Measurements from ENCODE around the gene NFKBIE.
A peak's percentile ranks its signal among the peaks of the same experiment; 100 is the strongest.

The NFKBIE gene

DNA sequence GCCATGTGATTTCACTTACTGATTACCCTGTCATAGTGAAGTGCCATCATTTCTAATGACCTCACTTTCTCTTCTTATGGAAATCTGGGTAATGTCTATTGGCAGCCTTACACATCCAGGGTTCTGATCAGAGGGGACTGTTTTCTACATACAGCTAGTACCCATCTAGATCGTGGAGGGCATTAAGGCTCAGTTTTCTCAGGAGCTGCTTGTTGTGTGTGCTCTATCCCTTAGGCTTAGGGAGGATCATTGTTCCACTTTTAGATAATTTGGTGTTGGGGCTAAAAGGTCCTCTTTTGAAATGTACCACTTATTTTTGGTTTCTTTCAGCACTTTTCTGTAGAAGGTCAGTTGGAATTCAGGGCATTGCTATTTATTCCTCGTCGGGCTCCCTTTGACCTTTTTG is 14.6 kb downstream of the NFKBIE start:
- Histone ChIP-seq H3K9me2 (ENCODE audit: low read depth, low read length) (no peaks in the 10 kb centered on the region), H2AFZ (ENCODE audit: low read length) (no peak overlapping the region), H3K27me3 (ENCODE audit: insufficient read depth, low read length) (no peaks in the 10 kb centered on the region), H4K20me1 (ENCODE audit: insufficient read depth, low read length) (no peaks in the 10 kb centered on the region), H3K9ac (ENCODE audit: low read length) (no peak overlapping the region), H3K9me3 (ENCODE audit: low read length) (no peaks in the 10 kb centered on the region), H3K79me2 (ENCODE audit: insufficient read depth, low read length) (peaks cover 22% of the 10 kb centered on the region), H3F3A (ENCODE audit: insufficient read depth, low read length) (peaks cover 28% of the 10 kb centered on the region), H3K4me2 (ENCODE audit: low read length) (no peak overlapping the region), H3K4me3 (ENCODE audit: low read depth, low read length, poor library complexity, severe bottlenecking) (no peak overlapping the region), H3K36me3 (ENCODE audit: insufficient read depth, low read length) (peaks cover 83% of the 10 kb centered on the region), H3K27ac (ENCODE audit: low read depth, low read length, poor library complexity, severe bottlenecking) (no peak overlapping the region), H3K4me1 (ENCODE audit: insufficient read depth, low read length, severe bottlenecking) (peaks cover 36% of the 10 kb centered on the region)
- TF ChIP-seq CTCF (IDR thresholded peaks at IDR 0.05; ENCODE audit: low read length) (no peak), EZH2 (IDR thresholded peaks at IDR 0.05; ENCODE audit: borderline replicate concordance, low read length) (no peak)

DNA sequence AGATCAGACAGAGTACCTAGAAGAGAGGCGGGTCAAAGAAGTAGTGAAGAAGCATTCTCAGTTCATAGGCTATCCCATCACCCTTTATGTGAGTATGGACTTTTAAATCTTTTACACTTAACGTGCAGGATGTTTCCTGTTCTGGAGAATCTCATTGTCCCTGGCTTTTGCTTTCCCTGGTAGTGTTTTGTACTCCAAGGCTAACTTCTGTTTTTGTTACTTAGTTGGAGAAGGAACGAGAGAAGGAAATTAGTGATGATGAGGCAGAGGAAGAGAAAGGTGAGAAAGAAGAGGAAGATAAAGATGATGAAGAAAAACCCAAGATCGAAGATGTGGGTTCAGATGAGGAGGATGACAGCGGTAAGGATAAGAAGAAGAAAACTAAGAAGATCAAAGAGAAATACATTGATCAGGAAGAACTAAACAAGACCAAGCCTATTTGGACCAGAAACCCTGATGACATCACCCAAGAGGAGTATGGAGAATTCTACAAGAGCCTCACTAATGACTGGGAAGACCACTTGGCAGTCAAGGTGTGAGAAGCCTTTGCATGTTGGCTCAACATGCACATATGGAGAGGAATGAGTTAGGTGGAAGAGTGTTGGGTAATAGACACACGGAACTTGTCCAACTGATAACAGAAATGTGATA is 15.2 kb downstream of the NFKBIE start:
- Histone ChIP-seq H2AFZ (ENCODE audit: low read length) (no peak overlapping the region), H3K27ac (ENCODE audit: low read depth, low read length, poor library complexity, severe bottlenecking) (no peak overlapping the region), H3K9me3 (ENCODE audit: low read length) (no peaks in the 10 kb centered on the region), H3K27me3 (ENCODE audit: insufficient read depth, low read length) (no peaks in the 10 kb centered on the region), H3K79me2 (ENCODE audit: insufficient read depth, low read length) (peaks cover 22% of the 10 kb centered on the region), H3K4me1 (ENCODE audit: insufficient read depth, low read length, severe bottlenecking) (peaks cover 33% of the 10 kb centered on the region), H3F3A (ENCODE audit: insufficient read depth, low read length) (peaks cover 24% of the 10 kb centered on the region; the same call in 1 of the 2 replicates), H3K4me2 (ENCODE audit: low read length) (no peak overlapping the region), H3K4me3 (ENCODE audit: low read depth, low read length, poor library complexity, severe bottlenecking) (no peak overlapping the region), H3K9ac (ENCODE audit: low read length) (no peak overlapping the region), H3K36me3 (ENCODE audit: insufficient read depth, low read length) (peaks cover 82% of the 10 kb centered on the region), H3K9me2 (ENCODE audit: low read depth, low read length) (no peaks in the 10 kb centered on the region), H4K20me1 (ENCODE audit: insufficient read depth, low read length) (no peaks in the 10 kb centered on the region)
- TF ChIP-seq CTCF (IDR thresholded peaks at IDR 0.05; ENCODE audit: low read length) (no peak), EZH2 (IDR thresholded peaks at IDR 0.05; ENCODE audit: borderline replicate concordance, low read length) (no peak)

- no peaks in the 10 kb centered on the region for H3K9me3 ChIP-seq (ENCODE audit: low read length)
These were observed 16.1 kb downstream of the NFKBIE start for GRCh38 chr6:44249082-44249748.

More at GRCh38 chr6:44249082-44249748, 16.1 kb downstream of the NFKBIE start:
- Histone ChIP-seq H3K27ac (ENCODE audit: low read depth, low read length, poor library complexity, severe bottlenecking) (no peak overlapping the region), H3K4me1 (ENCODE audit: insufficient read depth, low read length, severe bottlenecking) (peaks cover 25% of the 10 kb centered on the region), H3K79me2 (ENCODE audit: insufficient read depth, low read length) (peaks cover 22% of the 10 kb centered on the region), H3K9me2 (ENCODE audit: low read depth, low read length) (no peaks in the 10 kb centered on the region), H3K36me3 (ENCODE audit: insufficient read depth, low read length) (peaks cover 72% of the 10 kb centered on the region), H4K20me1 (ENCODE audit: insufficient read depth, low read length) (no peaks in the 10 kb centered on the region), H3K27me3 (ENCODE audit: insufficient read depth, low read length) (no peaks in the 10 kb centered on the region), H3K4me2 (ENCODE audit: low read length) (peak overlapping the region; percentile 82), H3F3A (ENCODE audit: insufficient read depth, low read length) (peaks cover 23% of the 10 kb centered on the region; the same call in 1 of the 2 replicates), H3K4me3 (ENCODE audit: low read depth, low read length, poor library complexity, severe bottlenecking) (peak overlapping the region; percentile 98), H3K9ac (ENCODE audit: low read length) (peak overlapping the region; percentile 99; the same call in 1 of the 2 replicates), H2AFZ (ENCODE audit: low read length) (no peak overlapping the region)
- TF ChIP-seq CTCF (IDR thresholded peaks at IDR 0.05; ENCODE audit: low read length) = no peak
- no peak for TF ChIP-seq EZH2 (IDR thresholded peaks at IDR 0.05; ENCODE audit: borderline replicate concordance, low read length)

All from OCI-LY1 (cell line).